Suprapubic skin (tissue), 4 donors: ENCODE results near the gene IFNK.

ENCODE experiments used
- POLR2A ChIP-seq, 2 donors: fragments of 450-650 bp; IDR thresholded peaks; one replicate each; pipeline ENCODE4 v1.6.1; 2017; ENCODE audit warnings: antibody characterized with exemption in 2 of 2, mild to moderate bottlenecking in 2 of 2, moderate library complexity in 2 of 2
- POLR2AphosphoS5 ChIP-seq, 3 donors: sonication (generic); formaldehyde crosslinking; IDR thresholded peaks; one replicate each; pipeline ENCODE4 v1.6.1; 2017; ENCODE audit warnings: antibody characterized with exemption in 3 of 3
- TF ChIP-seq, protein P1 (sequence below), 2 donors: fragments of 200-600 bp in 1 of 2; fragments of 450-650 bp in 1 of 2; sonication (generic) in 1 of 2; IDR thresholded peaks; one replicate each; pipeline ENCODE4 v1.5.1; 2016 to 2019; ENCODE audit warnings: antibody characterized with exemption in 2 of 2, mild to moderate bottlenecking in 1 of 2, moderate library complexity in 1 of 2

DNA sequence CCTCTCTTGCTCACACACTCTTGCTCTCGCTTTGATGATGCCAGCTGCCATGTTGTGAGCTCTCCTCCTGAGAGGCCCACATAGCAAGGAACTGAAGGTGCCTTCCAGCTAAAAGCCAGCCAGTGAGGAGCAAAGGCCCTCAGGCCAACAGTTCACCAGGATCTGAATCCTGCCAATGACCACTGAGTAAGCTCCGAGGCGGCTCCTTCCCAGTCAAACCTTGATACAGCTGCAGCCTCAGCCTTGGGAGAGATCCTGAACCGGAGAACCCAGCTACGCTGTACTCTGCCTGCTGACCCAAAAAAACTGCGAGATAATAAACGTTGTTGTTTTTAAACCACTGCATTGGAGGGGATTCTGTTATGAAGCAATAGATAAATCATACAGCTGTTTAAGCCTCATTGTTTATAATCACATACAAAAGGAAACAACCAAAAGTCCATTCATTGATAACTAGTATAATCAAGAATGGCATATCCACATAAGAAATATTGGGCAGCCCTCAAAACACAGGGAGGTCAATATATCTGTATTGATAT is 49.0 kb upstream of the IFNK start:
- TF ChIP-seq, protein P1, sequence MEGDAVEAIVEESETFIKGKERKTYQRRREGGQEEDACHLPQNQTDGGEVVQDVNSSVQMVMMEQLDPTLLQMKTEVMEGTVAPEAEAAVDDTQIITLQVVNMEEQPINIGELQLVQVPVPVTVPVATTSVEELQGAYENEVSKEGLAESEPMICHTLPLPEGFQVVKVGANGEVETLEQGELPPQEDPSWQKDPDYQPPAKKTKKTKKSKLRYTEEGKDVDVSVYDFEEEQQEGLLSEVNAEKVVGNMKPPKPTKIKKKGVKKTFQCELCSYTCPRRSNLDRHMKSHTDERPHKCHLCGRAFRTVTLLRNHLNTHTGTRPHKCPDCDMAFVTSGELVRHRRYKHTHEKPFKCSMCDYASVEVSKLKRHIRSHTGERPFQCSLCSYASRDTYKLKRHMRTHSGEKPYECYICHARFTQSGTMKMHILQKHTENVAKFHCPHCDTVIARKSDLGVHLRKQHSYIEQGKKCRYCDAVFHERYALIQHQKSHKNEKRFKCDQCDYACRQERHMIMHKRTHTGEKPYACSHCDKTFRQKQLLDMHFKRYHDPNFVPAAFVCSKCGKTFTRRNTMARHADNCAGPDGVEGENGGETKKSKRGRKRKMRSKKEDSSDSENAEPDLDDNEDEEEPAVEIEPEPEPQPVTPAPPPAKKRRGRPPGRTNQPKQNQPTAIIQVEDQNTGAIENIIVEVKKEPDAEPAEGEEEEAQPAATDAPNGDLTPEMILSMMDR (IDR thresholded peaks at IDR 0.05), result no peak
- TF ChIP-seq POLR2A (IDR thresholded peaks at IDR 0.05), result no peak
- no peak for TF ChIP-seq POLR2AphosphoS5 (IDR thresholded peaks at IDR 0.05)
